HG03045 (cell line): Measurements from ENCODE around the gene GPN1.
"Not testable (repeated sequence)": the region's sequence is repeated elsewhere in the genome, so short reads cannot be mapped to it uniquely, and the experiment has no call there.

Source experiments
- ATAC-seq: cut with Tn5 transposase; IDR thresholded peaks from one replicate; pipeline ENCODE4 v1.9.1; 2021; ENCODE audit warnings: mild to moderate bottlenecking, moderate library complexity; ENCODE audit not compliant: unreplicated experiment

The GPN1 gene

GRCh38 chr2:27667446-27667845 is 38.6 kb downstream of the GPN1 start:
- ATAC-seq = no peak

GRCh38 chr2:27671235-27671634 is 42.4 kb downstream of the GPN1 start:
- no peak for ATAC-seq

GRCh38 chr2:27672723-27673486 is 44.1 kb downstream of the GPN1 start:
- ATAC-seq = no peak

GRCh38 chr2:27680571-27680970 is 51.7 kb downstream of the GPN1 start:
- ATAC-seq = no peak

- ATAC-seq = no peak
Measured at GRCh38 chr2:27681841-27682240, 53.0 kb downstream of the GPN1 start.

GRCh38 chr2:27682334-27682771 is 53.5 kb downstream of the GPN1 start:
- not testable (repeated sequence) for ATAC-seq

GRCh38 chr2:27683390-27684071 is 54.7 kb downstream of the GPN1 start:
- no peak for ATAC-seq

GRCh38 chr2:27685006-27685405 is 56.2 kb downstream of the GPN1 start:
- ATAC-seq = not testable (repeated sequence)

GRCh38 chr2:27685577-27685976 is 56.7 kb downstream of the GPN1 start:
- ATAC-seq = no peak

GRCh38 chr2:27687232-27687631 is 58.4 kb downstream of the GPN1 start:
- ATAC-seq = no peak

- no peak for ATAC-seq
Measured at GRCh38 chr2:27689424-27689823, 60.6 kb downstream of the GPN1 start.

- no peak for ATAC-seq
Measured at GRCh38 chr2:27690052-27690451, 61.2 kb downstream of the GPN1 start.

- no peak for ATAC-seq
Measured at GRCh38 chr2:27697660-27698059, 68.8 kb downstream of the GPN1 start.
